GM21515 (cell line): Measurements from ENCODE around the gene KLHL29.
"Not testable (repeated sequence)": the region's sequence is repeated elsewhere in the genome, so short reads cannot be mapped to it uniquely, and the experiment has no call there.

Source experiments
- ATAC-seq: cut with Tn5 transposase; IDR thresholded peaks from one replicate; pipeline ENCODE4 v1.9.1; 2021; ENCODE audit not compliant: unreplicated experiment

Gene KLHL29

GRCh38 chr2:23734416-23734815, 349.4 kb downstream of the KLHL29 start:
- no peak for ATAC-seq

- not testable (repeated sequence) for ATAC-seq
These were observed 351.8 kb downstream of the KLHL29 start for GRCh38 chr2:23736783-23737182.

GRCh38 chr2:23745068-23745725, 360.2 kb downstream of the KLHL29 start:
- ATAC-seq = no peak

- peak; percentile 47 for ATAC-seq
These were observed 360.7 kb downstream of the KLHL29 start for GRCh38 chr2:23745726-23746105.

- no peak for ATAC-seq
These were observed 361.3 kb downstream of the KLHL29 start for GRCh38 chr2:23746141-23746863.

GRCh38 chr2:23751747-23752265, 366.8 kb downstream of the KLHL29 start:
- ATAC-seq = no peak

- ATAC-seq = no peak
These were observed 368.5 kb downstream of the KLHL29 start for GRCh38 chr2:23753291-23754010.

GRCh38 chr2:23754970-23755369, 370.0 kb downstream of the KLHL29 start:
- no peak for ATAC-seq

- no peak for ATAC-seq
These were observed 371.8 kb downstream of the KLHL29 start for GRCh38 chr2:23756593-23757292.

- ATAC-seq = no peak
These were observed 372.9 kb downstream of the KLHL29 start for GRCh38 chr2:23757686-23758433.
